HL-60 (cell line): ENCODE results near the gene VIPR2.

ENCODE experiments used
- CTCF ChIP-seq: IDR thresholded peaks from one replicate; pipeline ENCODE4 v1.5.1; 2011; ENCODE audit warnings: low read length, control low read depth, inconsistent platforms; ENCODE audit not compliant: insufficient read depth
- GABPA ChIP-seq: IDR thresholded peaks from 2 replicates; pipeline ENCODE4 v1.6.1; 2012; ENCODE audit warnings: low read depth
- POLR2AphosphoS5 ChIP-seq: IDR thresholded peaks from 2 replicates; pipeline ENCODE4 v1.6.1; 2012; ENCODE audit warnings: low read depth
- REST ChIP-seq: IDR thresholded peaks from 2 replicates; pipeline ENCODE4 v1.6.1; 2012; ENCODE audit warnings: low read depth; ENCODE audit not compliant: insufficient replicate concordance

GRCh38 chr7:159078193-159078910, 66.3 kb downstream of the VIPR2 start:
- no peak for TF ChIP-seq CTCF
- no peak for TF ChIP-seq POLR2AphosphoS5
- no peak for TF ChIP-seq REST
- no peak for TF ChIP-seq GABPA
